CD4-positive, alpha-beta T cell treated with Interleukin-4 for 4 hours (primary cell): ENCODE data around the gene PRELID3B.

Experiments used
- DNase-seq: peaks from one replicate; pipeline ENCODE4 v3.0.0-alpha.2; 2020

The PRELID3B gene

DNA sequence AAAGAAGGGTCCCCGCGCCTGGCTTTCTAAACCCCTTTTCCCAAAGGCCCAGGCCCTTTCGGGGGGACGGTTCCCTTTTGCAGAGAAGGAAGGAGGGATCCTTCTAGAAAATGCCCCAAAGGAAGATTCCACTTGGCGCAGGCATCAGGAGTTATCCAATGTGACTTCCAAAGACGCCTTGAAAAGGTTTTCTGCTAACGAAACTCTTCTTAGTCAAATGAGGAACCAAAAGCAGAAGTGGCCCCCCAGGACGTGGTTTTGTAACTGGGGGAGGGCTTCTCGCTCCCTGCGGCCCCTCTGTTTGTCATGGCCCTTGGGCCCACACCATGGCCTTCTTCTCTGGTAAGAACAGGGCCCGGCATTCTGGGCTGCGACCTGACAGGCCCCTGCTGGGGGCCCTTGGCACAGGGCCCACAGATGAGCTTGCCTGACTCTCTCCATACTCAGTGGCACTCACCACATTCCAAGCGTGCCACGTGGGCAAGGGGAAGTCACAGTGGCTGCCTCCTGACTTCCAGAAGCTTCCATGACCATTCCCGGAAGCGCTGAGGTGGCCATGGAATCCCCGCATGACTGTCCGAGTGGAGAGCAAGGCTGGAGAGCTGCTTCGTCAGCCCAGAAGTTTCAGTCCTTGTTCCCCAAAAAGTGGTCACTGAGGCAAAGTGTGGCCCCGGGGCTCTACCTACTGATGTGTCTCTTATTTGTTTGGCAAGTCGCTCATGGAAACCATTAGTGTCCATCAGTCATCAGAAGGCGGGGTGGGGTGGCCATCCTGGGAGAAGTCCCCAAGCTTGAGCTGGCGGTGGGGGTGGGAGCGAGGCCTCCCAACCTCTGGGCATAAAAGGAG is 34.7 kb downstream of the PRELID3B start:
- peak; percentile 13 for DNase-seq

DNA sequence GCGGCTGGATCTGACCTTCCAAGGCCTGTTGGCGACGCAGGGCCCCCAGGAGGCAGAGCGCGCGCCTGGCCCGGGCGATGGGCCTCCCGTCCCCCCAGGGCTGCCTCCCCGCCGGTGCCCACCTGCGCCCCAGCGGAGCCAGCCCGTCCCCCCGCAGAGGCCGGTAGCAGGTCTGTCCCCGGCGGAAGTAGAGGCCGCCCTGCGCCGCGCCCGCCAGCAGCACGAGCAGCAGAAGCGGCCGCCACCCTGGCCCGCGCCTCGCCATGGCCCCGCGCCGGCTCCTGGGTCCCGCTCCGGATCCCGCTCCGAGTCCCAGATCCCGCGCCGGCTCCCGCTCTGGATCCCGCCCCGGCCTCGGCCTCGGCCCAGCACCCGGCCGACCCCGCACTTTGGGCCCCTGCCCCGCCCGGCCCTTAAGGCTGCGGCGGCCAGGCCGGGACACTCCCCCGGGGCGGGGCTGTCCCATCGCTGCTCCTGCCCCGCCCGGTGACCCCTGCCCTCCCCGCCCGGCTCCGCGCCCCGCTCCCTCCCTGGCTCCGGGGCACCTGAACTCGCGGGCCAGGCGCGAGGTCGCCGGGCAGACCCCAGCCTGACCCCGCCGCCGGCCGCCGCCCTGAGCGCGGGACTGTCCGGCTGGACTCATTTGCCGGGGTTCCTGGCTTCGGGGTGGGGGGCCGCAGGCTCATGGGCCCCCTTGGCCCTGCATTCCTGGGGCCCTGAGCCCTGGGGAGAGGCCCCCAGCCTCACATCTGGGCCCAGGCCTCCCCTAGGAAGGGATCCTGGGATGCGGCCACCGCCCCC is 35.5 kb downstream of the PRELID3B start, which contains the start of gene CTSZ:
Gene CTSZ, minus strand, starts transcription at position 391 of the 801 bp plus-strand sequence. Its CDS starts 126 bp downstream, at position 265.
- DNase-seq = peak; percentile 22

DNA sequence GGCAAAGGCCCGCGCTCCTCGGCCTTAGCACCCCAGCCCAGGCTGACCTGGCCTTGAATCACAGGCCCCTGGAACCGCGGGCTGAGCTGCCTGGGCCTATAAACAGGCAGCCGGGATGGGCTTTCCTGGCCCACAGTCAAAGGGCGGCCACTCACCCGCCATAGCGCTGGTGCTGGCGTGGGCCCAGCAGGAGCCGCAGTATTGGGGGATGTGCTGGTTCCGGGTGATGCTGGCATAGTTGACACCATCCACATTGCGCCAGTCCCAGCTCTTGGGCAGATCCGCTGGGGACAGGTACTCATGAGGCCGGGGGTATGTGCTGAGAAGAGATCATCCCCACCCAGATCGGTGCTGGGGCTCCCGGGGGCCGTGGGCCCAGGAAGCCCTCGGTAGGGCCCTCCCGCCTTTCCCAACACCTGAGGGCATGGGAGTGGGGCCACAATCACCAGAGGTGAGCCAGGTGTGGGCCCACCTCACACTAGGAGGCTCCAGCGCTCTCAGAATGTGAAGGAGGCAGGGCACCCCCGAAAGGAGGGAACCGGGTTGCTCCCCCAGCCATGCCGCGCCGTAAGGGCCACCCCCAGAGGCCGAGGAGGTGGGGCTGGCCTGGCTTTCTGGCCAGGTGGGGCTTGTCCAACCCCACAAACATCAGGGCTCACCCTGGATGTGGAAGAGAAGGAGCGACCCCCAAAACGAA is 36.3 kb downstream of the PRELID3B start:
- no peak for DNase-seq

DNA sequence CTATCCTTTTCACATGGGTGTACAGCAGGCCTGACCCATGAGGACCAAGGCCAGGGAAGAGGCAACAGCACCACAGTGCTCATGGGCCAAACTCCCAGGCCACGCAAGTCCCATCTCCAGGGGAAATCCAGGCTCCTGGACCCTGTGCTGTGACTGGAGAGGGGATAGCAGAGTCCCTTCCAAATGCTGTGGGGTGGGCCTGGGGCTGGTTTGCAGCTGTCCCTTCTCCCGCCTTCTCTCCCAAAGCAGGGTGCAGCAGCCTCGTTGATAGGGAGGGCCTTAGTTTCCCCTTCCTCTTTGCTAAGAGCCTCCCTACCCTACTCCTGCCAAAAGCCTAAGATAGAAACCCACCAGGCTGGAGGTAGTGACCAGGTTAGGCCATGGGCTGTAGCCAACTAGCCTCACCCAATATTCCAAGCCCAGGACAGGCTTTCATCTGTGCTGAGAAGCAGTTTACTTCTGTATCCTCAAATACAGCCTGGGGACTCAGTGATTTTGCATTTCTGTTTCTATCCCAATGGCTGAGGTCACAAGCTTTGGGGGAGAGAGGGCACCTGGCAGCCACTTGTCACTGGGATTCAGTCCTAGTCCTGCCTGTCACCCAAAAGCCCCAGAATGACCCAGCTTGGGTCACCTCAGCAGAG is 36.9 kb downstream of the PRELID3B start:
- no peak for DNase-seq

GRCh38 chr20:59004763-59005522 is 37.6 kb downstream of the PRELID3B start:
- DNase-seq = peak; percentile 45

GRCh38 chr20:59004493-59004762 is 38.2 kb downstream of the PRELID3B start:
- DNase-seq = peak; percentile 59

GRCh38 chr20:59003836-59004492 is 38.6 kb downstream of the PRELID3B start:
- no peak for DNase-seq

- DNase-seq = no peak
These were observed 39.6 kb downstream of the PRELID3B start for GRCh38 chr20:59002874-59003399.

DNA sequence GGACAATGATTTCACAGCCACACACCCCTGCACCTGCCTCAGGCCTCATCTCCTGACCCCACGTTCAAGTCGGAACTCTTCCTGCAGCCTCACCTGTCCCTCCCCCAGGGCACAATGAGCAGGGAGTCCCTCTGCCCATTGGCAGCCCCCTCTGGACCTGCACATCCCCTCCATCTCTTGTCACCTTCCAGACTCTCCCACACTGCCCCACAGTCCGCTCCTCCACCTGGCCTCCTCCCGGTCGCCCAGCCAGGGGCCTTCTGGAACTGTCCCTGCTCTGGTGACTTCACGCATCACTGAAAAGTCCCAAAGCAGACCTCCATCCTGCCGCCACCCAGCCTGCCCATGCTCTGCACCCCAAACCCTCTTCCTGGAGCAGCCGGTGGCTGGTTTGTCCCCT is 40.2 kb downstream of the PRELID3B start:
- no peak for DNase-seq

DNA sequence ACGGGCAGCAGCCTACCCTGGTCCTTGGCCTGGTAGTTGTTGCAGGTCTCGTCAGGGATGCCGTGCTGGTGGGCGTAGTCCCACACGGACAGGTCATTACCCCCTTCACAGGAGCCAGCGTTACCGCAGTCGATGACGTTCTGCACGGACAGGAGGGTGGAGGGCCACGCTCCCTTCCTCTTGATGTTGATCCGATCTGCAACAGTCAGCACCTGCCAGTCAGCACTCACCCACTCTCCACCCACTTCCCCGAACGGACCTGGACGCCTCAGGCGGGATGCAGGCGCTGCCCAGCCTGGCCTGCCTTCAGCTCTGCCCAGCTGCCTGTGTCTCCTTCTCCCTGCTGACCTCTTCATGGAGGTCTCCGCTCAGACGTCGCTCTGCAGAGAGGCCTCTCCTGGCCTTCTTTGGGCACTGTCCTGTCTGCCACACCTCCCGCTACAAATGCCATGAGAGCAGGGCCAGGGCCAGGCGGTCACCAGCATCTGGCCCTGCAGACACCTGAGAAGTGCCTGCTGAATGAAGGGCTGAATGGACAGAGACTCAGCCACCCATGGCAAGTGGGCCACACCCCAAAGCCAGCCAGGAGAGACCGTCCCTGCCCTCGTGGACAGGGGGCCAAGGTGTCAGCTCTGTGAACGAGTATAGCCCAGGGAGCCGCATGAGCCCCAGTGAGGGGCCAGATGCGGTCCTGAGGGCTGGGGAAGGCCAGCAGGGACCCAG is 41.0 kb downstream of the PRELID3B start:
- no peak for DNase-seq

DNA sequence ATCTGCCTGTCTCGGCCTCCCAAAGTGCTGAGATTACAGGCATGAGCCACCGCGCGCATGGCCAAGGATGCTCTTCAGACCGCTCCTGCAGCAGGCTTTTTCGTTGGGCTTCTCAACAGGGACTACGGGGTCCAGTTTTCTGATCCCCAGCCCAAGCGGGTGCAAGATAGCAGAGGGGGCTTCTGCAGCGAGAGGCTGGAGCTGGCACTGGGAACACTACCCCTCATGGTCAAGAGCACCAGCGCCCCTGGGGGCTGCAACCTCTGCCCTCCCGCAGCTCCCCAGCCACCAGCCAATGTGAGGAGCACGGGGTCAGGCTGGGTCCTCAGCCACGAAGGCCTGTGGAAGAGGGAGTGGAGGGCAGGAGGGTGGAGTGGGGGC is 41.5 kb downstream of the PRELID3B start:
- no peak for DNase-seq

- no peak for DNase-seq
These were observed 42.3 kb downstream of the PRELID3B start for GRCh38 chr20:59000326-59000725.

GRCh38 chr20:58998656-58999055 is 43.9 kb downstream of the PRELID3B start:
- no peak for DNase-seq

GRCh38 chr20:58997141-58997770 is 45.3 kb downstream of the PRELID3B start:
- no peak for DNase-seq

DNA sequence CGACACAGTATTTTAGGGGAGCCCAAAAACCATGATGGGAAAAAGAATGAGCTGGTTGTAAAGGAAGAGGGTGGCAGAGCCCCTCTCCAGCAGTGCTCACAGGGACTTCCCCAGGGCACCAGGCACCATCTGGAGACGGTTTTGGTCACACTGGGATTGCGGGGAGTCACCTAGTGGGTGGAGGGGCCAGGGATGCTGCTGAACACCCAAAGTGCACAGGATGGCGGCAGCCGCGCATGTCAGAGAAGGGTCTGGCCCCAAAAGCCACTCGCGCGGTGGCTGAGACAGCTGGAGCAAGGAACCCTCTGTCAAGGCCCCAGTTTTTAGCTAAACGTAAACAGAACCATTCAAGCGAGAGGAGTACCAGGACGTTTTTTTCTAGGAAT is 46.4 kb downstream of the PRELID3B start:
- no peak for DNase-seq

- DNase-seq = no peak
These were observed 46.9 kb downstream of the PRELID3B start for GRCh38 chr20:58995461-58996225.

- DNase-seq = no peak
These were observed 48.0 kb downstream of the PRELID3B start for GRCh38 chr20:58994390-58995159.
